Lung (tissue), 16 donors: ENCODE data around the gene RAPGEF2. TPM values are rescaled to one million over a fixed set of nuclear protein-coding genes. Genes with fewer than 3 reads are reported as not detected.
A peak's percentile ranks its signal among the peaks of the same experiment; 100 is the strongest.

Source experiments
- ATAC-seq: fragments of 200-7000 bp; cut with Tn5 transposase; one replicate; pipeline ENCODE4 v1.9.1; 2020; ENCODE audit warnings: moderate number of reproducible peaks; ENCODE audit not compliant: insufficient read depth, low FRiP score
- DNase-seq, 3 donors: peaks; one replicate each; pipeline ENCODE4 v3.0.0-alpha.2; 2013 to 2017
- H3K27ac ChIP-seq, 2 donors: one replicate each; pipeline ENCODE4 v1.5.1; 2013; ENCODE audit warnings: mild to moderate bottlenecking in 2 of 2, moderate library complexity in 2 of 2, control low read depth in 1 of 2, inconsistent platforms in 1 of 2, low read depth in 1 of 2, low read length in 1 of 2
- H3K27me3 ChIP-seq, 3 donors: one replicate each; pipeline ENCODE4 v1.5.1; 2013; ENCODE audit warnings: low read length in 2 of 3; ENCODE audit not compliant: control insufficient read depth in 3 of 3, insufficient read depth in 3 of 3
- H3K36me3 ChIP-seq, 4 donors: one replicate each; pipeline ENCODE4 v1.5.1; 2013; ENCODE audit warnings: low read length in 4 of 4, mild to moderate bottlenecking in 1 of 4, moderate library complexity in 1 of 4; ENCODE audit not compliant: control insufficient read depth in 4 of 4, insufficient read depth in 4 of 4
- H3K4me1 ChIP-seq, 5 donors: one replicate each; pipeline ENCODE4 v1.5.1; 2013; ENCODE audit warnings: low read length in 5 of 5, mild to moderate bottlenecking in 2 of 5, moderate library complexity in 1 of 5; ENCODE audit not compliant: control insufficient read depth in 5 of 5, insufficient read depth in 5 of 5
- H3K4me3 ChIP-seq: one replicate; pipeline ENCODE4 v1.5.1; 2013; ENCODE audit warnings: mild to moderate bottlenecking, control low read depth, moderate library complexity
- H3K9ac ChIP-seq, 2 donors: one replicate each; pipeline ENCODE4 v1.5.1; 2013; ENCODE audit warnings: low read length in 2 of 2, control low read depth in 1 of 2; ENCODE audit not compliant: insufficient read depth in 1 of 2
- H3K9me3 ChIP-seq, 4 donors: one replicate each; pipeline ENCODE4 v1.5.1; 2013; ENCODE audit warnings: low read length in 3 of 4, mild to moderate bottlenecking in 1 of 4, moderate library complexity in 1 of 4; ENCODE audit not compliant: control insufficient read depth in 4 of 4, insufficient read depth in 3 of 4
- WGBS, 2 donors: extraction: QIAGEN DNeasy Blood & Tissue Kit; methylation state at CpG; one replicate each; pipeline ENCODE4 v1.1.7; 2013; 5-methylcytosine and 5-hydroxymethylcytosine counted together
- long read RNA-seq, 5 donors: transcript quantifications; one replicate each; lab custom pipeline, GENCODE V29; 2026
- polyA plus RNA-seq, 2 donors: library from polyadenylated mRNA; stranded (reverse); fragments of 200-250 nt; gene quantifications; one replicate each; pipeline ENCODE4 v1.2.1, GENCODE V29; 2013
- total RNA-seq, 2 donors: library from RNA; depleted of rRNA in 1 of 2; stranded (reverse); fragments of >200 nt in 1 of 2; gene quantifications; one replicate each; pipeline ENCODE4 v1.2.1, GENCODE V29; 2014 to 2021
- TF ChIP-seq, protein P1 (sequence below): IDR thresholded peaks from 2 replicates; pipeline ENCODE4 v1.5.1; 2012; ENCODE audit warnings: mild to moderate bottlenecking; ENCODE audit errors: control extremely low read depth, extremely low read depth
- donor health status: control.
- donor health status: control.
- donor health status: Bipolar disorder and iron deficiency.
- donor health status: healthy.
- donor health status: DM: yes; HTN: yes; CAD: no.

The RAPGEF2 gene, protein sequence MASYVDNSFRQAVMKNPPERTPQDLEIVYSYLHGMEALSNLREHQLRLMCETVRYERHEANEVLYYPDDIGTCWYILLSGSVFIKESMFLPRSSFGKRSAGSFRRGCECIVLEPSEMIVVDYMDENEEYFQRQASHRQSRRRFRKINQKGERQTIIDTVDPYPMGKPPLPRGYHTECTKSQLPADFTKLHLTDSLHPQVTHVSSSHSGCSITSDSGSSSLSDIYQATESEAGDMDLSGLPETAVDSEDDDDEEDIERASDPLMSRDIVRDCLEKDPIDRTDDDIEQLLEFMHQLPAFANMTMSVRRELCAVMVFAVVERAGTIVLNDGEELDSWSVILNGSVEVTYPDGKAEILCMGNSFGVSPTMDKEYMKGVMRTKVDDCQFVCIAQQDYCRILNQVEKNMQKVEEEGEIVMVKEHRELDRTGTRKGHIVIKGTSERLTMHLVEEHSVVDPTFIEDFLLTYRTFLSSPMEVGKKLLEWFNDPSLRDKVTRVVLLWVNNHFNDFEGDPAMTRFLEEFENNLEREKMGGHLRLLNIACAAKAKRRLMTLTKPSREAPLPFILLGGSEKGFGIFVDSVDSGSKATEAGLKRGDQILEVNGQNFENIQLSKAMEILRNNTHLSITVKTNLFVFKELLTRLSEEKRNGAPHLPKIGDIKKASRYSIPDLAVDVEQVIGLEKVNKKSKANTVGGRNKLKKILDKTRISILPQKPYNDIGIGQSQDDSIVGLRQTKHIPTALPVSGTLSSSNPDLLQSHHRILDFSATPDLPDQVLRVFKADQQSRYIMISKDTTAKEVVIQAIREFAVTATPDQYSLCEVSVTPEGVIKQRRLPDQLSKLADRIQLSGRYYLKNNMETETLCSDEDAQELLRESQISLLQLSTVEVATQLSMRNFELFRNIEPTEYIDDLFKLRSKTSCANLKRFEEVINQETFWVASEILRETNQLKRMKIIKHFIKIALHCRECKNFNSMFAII (N-terminal part only)
- total RNA-seq (10 to 100 TPM; 42.3 to 88.7 TPM), polyA plus RNA-seq (10 to 100 TPM in 1 of 2 donors, 1 to 10 TPM in 1; 8.6 to 22.2 TPM)
- long read RNA-seq, donor 1, partial matches to known transcripts = 0 of 1 reads
- long read RNA-seq, donor 1, other reads (novel, unspliced or antisense) = 0 of 1 reads
- long read RNA-seq, donor 2, partial matches to known transcripts = 9 of 9 reads
- long read RNA-seq, donor 2, other reads (novel, unspliced or antisense) = 0 of 9 reads
- long read RNA-seq, donor 3 = 0 reads
- long read RNA-seq, donor 4 = 0 reads
- long read RNA-seq, donor 5, partial matches to known transcripts = 5 of 5 reads
- long read RNA-seq, donor 5, other reads (novel, unspliced or antisense) = 0 of 5 reads

DNA sequence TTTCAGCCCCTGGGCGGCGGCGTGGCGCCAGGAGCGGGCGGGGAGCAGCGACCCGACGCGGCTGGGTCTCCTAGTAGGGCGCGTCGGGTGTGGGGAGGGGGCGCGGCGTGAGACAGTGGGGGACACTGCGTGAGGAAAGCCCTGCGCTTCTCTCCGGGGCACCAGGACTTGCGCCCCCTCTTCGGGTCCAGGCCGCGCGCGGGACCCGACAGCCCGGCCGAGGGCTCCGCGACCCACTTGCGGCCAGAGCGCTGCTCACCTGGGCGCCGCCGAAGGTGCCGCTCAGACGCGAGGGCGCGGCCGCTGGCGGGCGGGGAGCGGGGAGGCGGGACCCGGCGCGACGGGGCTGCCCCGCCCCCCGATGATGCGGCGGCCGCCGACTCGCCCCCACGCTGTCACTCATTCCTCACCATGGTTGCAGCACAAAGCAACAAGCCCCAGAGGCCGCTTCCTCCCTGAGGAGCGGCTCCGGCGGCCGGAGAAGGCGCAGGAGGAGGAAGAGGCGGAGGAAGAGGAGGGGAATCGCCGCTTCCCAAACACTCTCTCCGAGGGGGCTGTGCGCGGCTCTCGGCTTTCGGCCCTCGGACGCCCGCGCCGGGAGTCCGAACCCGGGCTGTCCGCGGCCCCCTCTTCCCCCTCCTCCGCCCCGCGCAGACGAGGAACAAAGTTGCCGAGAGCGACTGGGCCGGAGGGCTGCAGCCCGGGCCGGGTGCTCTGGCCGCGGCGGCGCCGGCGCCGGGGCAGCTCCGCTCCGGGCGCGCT is at the start of gene RAPGEF2:
TSS of gene RAPGEF2 (plus strand) at position 458 of the 762 bp plus-strand sequence. CDS start 1,084 bp downstream, outside the sequence.
- Histone ChIP-seq H3K27me3 (no peaks in the 10 kb centered on the region), H3K9me3 (no peaks in the 10 kb centered on the region), H3K4me1 (peaks cover 2 to 32% (median 10%) of the 10 kb centered on the region in 5 donors), H3K27ac (peak within 1 kb of the TSS; percentile 94), H3K36me3 (no peaks in the 10 kb centered on the region), H3K9ac (peak within 1 kb of the TSS; percentile 46 to 75), H3K4me3 (peak within 1 kb of the TSS; percentile 83)
- WGBS, 2 donors = 1% methylated on average over 72 to 99 of the region's 100 CpGs
- TF ChIP-seq, protein P1, sequence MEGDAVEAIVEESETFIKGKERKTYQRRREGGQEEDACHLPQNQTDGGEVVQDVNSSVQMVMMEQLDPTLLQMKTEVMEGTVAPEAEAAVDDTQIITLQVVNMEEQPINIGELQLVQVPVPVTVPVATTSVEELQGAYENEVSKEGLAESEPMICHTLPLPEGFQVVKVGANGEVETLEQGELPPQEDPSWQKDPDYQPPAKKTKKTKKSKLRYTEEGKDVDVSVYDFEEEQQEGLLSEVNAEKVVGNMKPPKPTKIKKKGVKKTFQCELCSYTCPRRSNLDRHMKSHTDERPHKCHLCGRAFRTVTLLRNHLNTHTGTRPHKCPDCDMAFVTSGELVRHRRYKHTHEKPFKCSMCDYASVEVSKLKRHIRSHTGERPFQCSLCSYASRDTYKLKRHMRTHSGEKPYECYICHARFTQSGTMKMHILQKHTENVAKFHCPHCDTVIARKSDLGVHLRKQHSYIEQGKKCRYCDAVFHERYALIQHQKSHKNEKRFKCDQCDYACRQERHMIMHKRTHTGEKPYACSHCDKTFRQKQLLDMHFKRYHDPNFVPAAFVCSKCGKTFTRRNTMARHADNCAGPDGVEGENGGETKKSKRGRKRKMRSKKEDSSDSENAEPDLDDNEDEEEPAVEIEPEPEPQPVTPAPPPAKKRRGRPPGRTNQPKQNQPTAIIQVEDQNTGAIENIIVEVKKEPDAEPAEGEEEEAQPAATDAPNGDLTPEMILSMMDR = no peak
- DNase-seq (peak; percentile 95 to 97 (median 97)), ATAC-seq (peak; percentile 93)

DNA sequence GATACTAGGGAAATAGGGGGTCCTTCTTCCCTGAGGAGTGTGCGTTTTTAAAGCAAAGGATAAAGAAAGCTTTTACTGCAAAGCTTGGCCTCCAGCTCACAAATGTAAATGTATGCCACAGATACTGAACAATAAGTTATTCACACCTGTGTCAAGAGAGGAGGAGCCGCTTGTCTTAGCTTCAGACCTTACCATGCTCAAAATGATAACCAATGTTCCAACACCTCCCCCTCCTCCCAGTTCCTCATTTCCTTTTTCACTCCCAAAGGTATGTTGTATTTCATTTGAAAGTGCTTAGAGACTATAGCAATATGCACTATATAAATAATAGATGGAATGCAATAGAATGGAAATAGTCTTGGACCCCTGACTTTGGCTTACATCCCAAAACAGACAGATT is 47.0 kb upstream of the RAPGEF2 start:
- H3K9ac ChIP-seq = no peak overlapping the region
- TF ChIP-seq, protein P1 = no peak
- ATAC-seq = no peak
- H3K4me3 ChIP-seq = no peak overlapping the region
- no peak overlapping the region for H3K27ac ChIP-seq
- no peaks in the 10 kb centered on the region for H3K9me3 ChIP-seq
- no peak for DNase-seq
- no peaks in the 10 kb centered on the region for H3K36me3 ChIP-seq
- 98% methylated on average over 2 of the region's 2 CpGs for WGBS, 2 donors
- H3K27me3 ChIP-seq = no peaks in the 10 kb centered on the region
- peaks cover 0 to 4% (median 0%) of the 10 kb centered on the region in 5 donors for H3K4me1 ChIP-seq

DNA sequence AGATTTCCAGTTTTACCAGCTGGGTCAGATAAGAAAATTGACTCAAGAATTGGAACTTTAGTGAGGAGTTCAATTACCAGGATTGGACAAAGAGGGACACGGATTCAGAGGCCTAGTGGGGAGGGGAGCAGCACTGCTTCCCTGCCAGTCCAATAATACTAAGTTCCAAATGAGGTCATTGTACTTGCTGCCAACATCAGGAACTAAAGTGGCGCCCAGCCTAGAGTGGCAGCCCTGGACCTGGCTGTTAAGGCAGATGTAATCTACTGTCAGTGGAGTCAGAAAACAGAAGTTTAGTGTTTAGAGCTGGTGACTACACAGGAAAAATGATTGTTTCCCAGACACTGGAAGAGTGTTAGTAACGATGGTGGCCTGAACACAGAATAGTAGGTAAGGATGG is 42.7 kb upstream of the RAPGEF2 start:
- H3K36me3 ChIP-seq = no peaks in the 10 kb centered on the region
- TF ChIP-seq, protein P1 = no peak
- DNase-seq (no peak), ATAC-seq (no peak)
- no peak overlapping the region for H3K27ac ChIP-seq
- peaks cover 0 to 4% (median 0%) of the 10 kb centered on the region in 5 donors for H3K4me1 ChIP-seq
- H3K9ac ChIP-seq = no peak overlapping the region
- H3K4me3 ChIP-seq = no peak overlapping the region
- 77 to 79% methylated on average over 3 of the region's 3 CpGs for WGBS, 2 donors
- no peaks in the 10 kb centered on the region for H3K27me3 ChIP-seq
- no peaks in the 10 kb centered on the region for H3K9me3 ChIP-seq
